Activated CD4-positive, alpha-beta T cell treated with anti-CD3 and anti-CD28 coated beads for 4 hours (primary cell): Measurements from ENCODE around the gene CRELD1.
A peak's percentile ranks its signal among the peaks of the same experiment; 100 is the strongest.
"Not testable (repeated sequence)": the region's sequence is repeated elsewhere in the genome, so short reads cannot be mapped to it uniquely, and the experiment has no call there.

Source experiments
- DNase-seq, 2 donors: peaks; one replicate each; pipeline ENCODE4 v3.0.0-alpha.2; 2020

Gene CRELD1

DNA sequence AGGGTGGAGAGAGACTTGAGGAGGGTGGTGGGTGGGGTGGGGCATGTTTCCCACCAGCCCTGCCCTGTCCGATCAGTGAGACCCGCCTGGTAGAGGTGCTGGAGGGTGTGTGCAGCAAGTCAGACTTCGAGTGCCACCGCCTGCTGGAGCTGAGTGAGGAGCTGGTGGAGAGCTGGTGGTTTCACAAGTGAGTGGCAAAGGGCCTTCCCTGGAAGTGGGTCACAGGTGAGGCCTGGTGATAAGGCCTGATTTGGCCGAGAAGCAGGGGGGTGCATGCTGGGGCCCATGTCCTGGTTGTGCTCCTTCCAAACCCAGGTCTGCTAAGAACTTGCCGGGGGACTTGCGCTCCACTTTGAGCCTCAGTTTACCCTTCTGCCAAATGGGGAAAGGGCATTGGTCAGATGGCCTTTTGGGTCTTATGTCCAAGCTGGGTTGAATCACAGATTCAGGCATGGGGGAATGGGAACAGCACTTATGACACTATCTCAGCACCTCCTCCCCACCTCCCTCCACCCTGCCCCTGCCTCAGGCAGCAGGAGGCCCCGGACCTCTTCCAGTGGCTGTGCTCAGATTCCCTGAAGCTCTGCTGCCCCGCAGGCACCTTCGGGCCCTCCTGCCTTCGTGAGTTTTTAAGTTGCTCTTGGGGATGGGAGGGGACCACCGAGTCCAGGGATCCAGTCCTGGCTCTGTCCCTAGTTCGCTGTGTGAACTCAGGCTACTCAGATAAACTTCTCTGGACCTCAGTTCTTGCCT lies 4.0 kb downstream of the CRELD1 start:
- DNase-seq: no peak

DNA sequence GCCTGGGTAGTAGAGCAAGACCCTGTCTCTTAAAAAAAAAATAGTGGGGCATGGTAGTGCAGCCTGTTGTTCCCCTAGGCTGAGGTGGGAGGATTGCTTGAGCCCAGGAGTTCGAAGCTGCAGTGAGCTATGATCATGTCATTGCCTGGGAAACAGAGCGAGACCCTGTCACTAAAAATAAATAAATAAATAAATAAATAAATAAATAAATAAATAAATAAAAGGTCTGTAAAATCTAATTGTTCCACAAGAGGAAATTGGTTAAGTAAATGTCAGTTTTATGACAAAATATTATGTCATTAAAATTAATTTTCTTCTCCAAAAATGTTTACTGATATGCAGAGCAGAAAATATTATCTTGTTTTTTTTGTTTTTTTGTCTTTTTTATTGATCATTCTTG lies 5.3 kb downstream of the CRELD1 start:
- DNase-seq: no peak

DNA sequence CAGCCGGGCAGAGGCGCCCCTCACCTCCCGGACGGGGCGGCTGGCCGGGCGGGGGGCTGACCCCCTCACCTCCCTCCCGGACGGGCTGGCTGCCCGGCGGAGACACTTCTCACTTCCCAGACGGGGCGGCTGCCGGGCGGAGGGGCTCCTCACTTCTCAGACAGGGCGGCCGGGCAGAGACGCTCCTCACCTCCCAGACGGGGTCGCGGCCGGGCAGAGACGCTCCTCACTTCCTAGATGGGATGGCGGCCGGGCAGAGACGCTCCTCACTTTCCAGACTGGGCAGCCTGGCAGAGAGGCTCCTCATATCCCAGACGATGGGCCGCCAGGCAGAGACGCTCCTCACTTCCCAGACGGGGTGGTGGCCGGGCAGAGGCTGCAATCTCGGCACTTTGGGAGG lies 6.3 kb downstream of the CRELD1 start:
- not testable (repeated sequence) for DNase-seq

DNA sequence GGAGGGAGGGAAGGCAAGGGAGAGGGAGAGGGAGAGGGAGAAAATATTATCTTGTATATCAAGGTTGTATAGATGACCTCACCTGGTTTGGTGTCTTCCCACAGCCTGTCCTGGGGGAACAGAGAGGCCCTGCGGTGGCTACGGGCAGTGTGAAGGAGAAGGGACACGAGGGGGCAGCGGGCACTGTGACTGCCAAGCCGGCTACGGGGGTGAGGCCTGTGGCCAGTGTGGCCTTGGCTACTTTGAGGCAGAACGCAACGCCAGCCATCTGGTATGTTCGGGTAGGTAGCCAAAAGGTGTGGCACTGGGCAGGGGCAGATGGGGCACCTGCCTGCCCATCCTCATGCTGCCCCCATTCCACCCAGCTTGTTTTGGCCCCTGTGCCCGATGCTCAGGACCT lies 7.1 kb downstream of the CRELD1 start:
- no peak for DNase-seq

DNA sequence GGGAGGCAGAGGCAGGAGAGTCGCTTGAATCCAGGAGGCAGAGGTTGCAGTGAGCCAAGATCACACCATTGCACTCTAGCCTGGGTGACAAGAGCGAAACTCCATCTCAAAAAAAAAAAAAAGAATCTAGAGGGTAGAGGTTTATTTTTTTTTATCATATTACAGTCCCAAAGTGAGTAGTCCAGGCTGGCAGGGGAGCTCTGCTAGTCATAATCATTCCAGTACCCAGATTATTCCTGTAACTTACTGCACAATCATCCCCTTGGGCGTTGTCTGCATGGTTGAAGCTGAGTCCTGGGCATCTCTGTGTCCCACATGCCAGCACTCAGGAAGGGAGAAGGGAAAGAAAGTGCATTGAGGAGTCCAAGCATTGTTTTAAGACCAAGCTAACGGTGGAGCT lies 8.5 kb downstream of the CRELD1 start:
- DNase-seq: no peak

DNA sequence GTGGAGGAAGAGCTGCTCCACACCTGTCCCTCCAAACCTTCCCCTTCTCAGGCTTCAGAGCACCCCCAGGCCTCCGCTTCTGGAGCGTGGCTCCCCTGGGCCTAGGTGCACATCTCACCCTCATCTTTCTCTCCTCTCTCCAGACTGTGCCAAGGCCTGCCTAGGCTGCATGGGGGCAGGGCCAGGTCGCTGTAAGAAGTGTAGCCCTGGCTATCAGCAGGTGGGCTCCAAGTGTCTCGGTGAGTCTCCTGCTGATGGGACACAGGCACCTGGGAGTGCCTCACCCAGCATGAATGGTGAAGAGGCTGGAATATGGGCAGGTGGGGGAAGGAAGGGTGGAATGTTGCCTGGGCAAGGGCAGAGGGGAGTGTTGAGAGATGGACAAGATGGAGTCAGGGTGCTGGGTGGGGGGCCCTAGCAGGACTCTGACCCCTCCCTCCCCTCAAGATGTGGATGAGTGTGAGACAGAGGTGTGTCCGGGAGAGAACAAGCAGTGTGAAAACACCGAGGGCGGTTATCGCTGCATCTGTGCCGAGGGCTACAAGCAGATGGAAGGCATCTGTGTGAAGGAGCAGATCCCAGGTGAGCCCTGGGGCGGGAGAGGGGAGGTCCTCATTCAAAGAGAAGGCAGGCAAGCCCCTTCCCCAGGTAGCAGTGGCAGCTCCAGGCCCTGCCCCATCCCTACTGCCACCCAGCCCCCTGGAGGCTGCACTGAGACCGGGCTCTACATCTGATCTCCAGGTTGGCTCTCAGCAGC lies 9.5 kb downstream of the CRELD1 start:
- DNase-seq: no peak

DNA sequence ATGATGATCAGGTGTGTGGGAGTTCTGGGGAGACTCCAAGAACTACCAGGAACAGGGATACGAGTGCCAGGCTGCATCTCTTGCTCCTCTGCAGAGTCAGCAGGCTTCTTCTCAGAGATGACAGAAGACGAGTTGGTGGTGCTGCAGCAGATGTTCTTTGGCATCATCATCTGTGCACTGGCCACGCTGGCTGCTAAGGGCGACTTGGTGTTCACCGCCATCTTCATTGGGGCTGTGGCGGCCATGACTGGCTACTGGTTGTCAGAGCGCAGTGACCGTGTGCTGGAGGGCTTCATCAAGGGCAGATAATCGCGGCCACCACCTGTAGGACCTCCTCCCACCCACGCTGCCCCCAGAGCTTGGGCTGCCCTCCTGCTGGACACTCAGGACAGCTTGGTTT lies 10.6 kb downstream of the CRELD1 start:
- DNase-seq: no peak

DNA sequence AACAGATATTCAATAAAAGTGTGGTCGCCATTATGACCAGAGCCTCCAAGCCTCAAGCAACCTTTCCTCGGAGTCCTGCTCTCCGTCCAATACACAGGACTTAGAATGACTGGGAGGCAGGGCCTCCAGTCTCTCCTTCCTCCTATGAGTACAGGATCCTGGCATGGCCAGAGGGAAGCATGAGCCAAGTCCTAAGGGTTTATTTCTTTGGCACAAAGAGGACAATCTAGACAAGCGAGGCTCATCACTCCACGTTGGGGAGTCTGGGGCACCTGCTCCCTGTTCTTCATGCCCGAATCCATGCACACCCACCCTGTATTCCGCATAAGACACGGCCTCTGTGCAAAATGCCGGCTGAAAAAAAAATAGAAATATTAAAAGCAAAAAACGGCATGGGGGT lies 11.7 kb downstream of the CRELD1 start:
- no peak for DNase-seq

DNA sequence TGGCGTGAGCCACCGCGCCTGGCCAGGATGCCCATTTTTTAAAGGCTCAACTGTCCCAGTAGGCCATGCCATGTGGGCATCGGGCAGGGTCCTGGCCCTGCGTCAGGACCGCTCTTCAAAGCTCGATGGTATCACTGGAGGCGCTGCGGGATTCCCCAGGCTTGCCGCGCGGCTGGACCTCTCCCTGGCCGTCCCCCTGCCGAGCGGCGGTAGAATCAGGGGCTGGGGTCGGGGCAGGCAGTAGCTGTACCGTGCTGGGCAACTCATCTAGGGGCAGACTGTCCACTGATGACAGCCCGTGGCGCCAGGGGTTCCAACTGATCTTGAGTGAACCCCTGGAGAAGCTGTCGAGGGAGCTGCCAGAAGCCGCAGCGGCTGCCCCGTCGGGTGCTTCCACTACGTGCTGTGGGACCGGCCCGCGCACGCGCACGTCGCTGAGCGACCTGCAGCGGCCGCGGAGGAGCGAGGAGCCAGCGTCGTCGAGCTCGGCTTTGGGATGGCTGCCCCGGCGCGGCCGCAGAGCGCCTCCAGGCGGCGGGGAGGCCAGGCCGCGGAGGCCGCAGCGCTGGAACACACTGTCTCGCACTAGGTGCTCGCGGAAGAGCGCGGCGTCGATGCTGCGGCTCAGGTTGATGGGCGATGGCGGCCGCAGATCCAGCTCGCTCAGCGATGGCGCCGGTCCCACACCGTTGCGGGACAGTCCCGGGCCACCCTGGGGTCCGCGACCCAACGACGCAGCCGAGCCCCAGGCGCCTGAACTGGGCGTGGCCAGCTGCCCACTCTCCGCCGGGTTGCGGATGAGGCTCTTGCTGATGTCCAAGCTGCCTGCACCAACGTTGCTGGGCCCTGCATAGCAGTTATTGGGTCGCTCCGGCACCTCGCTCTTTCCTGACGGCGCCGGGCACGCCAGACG lies 12.7 kb downstream of the CRELD1 start:
- peak; percentile 83 for DNase-seq

DNA sequence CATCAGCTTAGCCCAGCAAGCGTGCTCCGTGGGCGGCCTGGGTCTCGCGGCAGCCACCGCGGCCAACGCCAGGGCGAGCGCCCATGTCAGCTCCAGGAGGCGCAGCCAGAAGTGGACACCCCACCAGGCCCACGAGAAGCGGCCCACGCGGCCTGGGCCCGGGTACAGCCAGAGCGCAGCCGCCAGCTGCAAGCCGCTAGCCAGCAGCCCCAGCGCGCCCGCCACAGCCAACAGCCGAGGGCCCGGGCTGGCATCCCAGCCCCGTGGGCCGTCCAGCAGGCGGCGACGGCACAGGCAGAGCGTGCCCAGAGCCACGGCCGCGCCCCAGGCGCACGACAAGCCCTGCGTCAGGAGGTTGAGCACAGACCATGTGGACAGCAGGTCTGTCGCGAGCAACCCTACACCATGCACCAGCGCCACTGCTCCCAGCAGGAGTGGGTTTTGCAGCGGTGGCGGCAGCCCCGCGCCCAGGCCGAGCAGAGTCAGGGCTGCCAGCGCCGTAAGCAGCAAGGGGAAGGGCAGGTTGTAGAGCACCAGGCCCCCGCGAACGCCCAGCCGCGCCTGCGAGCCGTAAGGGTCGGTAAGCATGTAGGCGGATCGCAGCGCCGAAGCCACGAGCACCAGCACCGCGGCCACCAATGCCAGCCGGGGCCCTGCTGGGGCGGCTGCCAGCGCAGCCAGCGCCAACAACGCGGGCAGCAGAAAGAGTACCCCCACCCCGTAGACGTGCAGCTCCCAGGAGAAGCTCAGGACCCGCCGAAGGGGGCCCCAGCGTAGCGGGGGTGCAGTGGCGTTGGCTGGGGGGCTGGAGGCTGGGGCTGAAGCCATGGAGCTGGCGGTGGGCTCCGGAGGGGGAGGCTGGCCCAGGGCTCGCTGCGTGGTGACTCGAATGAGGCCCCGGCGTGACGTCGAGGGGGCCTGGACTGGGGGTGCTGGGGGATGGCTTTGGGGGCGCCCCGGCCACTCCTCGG lies 13.7 kb downstream of the CRELD1 start:
- DNase-seq: no peak

DNA sequence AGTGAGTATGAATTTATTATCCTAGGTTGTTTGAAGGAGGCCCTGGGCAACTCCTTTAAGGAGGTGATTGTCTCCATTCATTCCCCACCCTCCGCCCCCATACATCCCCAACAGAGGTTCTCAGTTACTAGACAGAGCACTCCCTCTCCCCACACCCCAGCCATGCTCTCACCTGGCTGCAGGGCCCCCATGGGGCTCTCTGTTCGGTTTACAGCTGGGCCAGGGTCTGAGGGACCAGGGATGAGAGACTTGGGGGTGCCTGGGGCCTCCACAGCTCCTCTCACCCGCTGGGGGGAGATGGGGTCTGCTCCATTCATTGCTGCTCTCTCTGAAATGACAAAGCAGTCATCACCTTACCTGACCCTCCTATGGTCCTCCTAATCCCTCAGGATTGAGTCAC lies 15.0 kb downstream of the CRELD1 start:
- DNase-seq: no peak

DNA sequence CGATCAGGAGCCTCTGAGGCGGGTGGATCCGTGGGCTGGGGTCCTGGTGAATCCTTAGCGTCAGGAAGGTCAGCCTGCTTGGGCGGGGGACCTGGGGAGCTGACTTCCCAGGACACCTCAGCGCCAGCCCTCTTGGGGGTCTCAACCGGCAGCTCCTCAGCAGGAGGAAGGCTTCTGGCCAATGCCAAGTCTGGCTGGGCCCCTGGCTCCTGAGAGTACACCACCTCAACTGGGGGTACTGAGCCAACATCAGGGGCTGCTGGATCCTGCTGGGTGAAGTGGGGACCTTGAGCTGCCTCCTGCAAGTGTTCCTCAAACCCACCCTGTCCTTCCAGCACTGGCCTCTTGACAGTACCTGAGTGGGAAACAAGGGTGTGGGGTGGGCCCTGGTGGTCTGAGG lies 15.5 kb downstream of the CRELD1 start:
- DNase-seq: no peak

DNA sequence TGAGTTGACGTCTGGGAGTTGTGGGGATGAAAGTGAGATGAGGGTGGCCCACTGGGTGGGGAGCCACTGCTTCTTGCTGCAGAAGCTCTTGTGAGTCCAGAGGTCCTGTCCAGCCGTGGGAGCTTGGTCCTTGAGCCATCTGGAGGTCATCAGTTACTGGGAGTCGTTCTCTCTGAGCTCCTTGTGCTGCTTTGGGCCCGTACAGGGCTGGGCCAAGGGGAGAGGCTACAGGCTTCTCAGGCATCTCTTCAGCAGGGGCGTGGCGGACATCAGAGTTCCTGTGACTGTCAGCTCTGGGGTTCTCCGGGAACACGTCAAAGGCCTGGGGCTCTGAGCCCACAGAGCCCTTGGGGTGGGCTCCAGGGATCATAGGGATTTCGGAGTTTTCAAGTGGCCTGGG lies 16.0 kb downstream of the CRELD1 start:
- DNase-seq: no peak

DNA sequence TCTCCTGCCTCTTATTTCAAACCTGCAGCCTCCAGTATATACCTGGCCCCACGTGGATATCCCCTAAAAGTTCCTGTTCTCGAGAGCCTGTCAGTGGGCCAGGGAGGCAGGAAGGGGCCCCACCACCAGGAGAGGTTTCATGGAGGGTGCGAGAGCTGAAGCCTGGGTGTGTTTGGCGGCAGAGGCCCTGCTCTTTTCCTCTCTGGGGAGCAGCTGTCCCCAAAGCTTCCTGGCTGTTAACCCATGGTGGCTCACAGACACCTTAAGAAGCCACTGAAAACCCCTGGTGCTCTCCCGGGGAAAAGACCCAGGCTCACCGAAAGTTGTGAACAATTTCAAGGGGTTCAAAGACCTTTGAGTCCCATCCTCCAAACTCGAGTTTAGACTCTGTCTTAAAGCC lies 17.5 kb downstream of the CRELD1 start:
- DNase-seq: no peak

DNA sequence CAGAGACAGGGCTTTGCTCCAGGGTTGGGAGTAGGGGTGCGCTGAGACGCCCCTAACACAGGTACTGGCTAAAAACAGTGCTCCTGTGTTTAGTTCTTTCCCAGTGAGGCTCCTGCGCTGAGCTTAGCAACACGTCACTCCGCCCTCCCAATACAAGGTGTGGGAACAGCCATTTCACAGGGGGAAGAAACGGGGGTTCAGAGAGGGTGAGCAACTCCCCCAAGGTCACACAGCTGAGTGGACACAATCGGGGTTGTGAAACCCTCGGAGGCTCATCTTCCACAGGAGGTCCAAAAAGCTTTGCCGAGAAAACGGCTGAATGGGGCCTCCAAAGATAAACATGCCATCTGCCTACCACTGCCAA lies 17.9 kb downstream of the CRELD1 start:
- DNase-seq: no peak

DNA sequence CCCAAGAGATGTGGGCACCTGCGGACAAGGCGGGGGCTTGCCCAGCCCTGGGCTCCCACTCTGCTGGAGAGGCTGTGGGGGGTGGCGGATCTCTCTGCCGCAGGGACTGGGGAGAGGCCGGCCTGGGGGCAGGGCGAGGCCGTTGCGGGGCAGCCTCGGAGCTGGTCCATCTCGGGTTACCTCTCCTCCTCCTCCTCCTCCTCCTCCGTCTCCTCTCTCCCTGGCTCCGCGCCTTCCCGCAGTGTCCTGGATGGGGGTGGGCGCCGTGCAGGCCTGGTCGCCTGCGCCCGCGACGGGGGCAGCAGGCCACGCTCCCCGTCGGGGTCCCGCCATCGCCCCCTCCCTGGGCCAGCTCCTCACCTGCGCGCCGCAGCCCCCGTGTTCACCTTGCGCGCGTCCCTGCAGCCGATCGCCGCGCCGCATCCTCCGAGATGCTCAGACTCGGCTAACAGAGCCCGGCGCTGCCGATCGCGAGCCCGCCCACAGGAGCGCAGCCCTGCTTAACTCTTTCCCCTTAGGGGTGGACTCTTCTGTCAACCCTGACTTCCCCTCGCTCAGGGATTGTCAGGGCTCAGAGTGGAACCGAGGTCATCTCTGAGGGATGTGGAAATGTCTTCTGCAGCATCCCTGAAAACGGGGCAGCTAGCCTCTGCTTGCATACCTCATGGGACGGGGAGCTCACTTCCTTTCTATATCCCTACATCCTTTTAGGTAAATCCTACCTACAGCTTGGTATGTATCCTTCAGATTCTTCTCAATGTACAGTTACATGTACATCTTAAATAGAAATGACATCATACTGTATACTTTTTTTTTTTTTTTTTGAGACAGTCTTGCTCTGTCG lies 18.6 kb downstream of the CRELD1 start, which contains the start of gene PRRT3:
Gene PRRT3 (minus strand): TSS at position 447 of the 844 bp plus-strand sequence. CDS start 2,293 bp downstream, outside the sequence.
- peak; percentile 50 to 53 for DNase-seq

DNA sequence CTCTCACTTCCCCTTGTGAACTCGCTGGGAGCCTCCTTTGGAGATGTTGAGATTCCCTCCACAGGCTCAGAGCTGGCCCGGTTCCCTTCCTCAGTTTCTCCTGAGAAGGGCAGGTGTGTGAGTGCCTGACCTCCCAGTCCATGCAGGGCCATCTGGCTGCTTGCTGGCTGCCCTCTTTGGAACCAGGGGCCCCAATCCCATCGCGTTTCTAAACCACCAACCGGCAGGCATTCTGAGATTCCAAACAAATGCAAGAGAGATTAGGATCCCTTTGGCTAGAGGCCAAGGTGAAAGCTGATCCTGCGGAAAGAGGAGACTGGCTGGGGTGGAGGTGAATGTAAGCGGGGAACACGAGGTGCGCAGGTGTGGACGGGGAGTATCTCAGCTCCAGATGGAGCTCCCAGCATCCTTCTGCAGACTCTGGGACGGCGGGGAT lies 21.5 kb downstream of the CRELD1 start:
- no peak for DNase-seq

DNA sequence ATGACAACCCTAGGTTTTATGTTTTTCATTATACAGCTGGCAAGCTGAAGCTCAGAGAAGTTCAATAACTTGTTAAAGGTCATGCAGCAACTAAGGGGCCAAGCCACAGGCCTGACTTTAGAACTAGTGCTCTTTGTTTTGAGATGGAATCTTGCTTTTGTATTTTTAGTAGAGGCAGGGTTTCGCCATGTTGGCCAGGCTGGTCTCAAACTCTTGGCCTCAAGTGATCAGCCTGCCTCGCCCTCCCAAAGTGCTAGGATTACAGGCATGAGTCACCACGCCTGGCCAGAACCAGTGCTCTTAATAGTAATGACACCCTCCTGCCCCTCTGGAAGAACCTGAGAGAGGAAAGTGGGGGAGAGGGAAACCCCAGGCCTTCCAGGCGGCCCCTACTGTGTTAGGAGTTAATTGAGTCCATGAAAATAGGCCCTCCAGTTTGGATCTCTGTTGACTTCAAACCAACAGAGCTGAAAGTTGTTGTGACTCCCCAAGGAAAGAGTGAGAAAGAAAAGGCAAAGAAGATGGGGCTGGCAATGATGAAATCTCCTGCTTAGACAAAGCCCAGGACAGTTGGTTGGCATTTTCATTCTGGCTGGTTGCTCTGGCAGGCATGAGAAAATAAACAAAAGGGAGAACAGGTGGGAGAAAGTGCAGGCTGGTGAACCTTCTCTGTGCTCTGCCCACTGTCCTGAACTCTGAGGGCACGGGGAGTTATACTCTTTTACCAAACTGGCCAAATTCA lies 22.1 kb downstream of the CRELD1 start:
- DNase-seq: no peak

DNA sequence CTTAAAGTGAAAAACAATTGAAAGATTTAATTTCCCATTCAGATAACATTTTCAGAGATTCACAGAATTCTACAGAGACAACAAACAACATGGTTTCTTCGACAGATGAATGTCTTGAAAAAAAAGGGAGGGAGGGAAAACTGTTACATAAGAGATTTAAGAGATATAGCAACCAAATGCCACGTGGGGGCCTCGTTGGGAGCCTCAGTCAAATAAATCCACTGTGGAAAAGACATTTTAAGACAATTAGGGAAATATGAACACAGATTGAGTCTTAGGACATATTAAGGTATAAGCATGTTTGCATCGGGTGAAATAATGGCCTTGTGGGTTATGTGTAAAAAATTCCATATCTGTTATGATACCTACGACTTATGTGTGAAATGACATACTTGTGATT lies 23.6 kb downstream of the CRELD1 start:
- no peak for DNase-seq

DNA sequence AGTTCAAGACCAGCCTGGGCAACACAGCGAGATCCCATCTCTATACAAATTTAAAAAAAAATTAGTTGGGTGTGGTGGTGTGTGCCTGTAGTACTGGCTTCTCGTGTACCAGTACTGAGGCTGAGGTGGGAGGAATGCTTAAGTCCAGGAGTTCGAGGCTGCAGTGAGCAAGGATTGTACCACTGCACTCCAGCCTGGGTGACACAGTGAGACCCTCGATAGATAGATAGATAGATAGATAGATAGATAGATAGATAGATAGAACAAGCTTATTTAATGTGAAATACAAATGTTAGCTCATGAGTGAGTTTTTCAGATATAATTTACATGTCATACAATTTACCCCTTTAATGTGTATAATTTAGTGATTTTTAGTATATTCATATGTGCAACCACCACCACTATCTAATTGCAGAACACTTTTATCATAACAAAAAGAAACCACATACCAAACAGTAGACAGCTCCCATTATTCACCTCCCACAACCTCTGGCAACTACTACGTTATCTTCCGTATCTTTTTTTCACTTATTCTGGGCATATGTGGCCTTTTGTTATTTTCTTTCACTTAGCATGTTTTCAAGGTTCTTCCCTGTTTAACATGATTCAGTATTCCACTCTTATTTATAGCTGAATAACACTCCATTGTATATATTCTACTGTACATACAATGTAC lies 31.7 kb downstream of the CRELD1 start:
- no peak for DNase-seq
